Measurements from ENCODE around the gene RPL27. TPM values are rescaled to one million over a fixed set of nuclear protein-coding genes. Genes with fewer than 3 reads are reported as not detected.

RPL27 gene
- total RNA-seq, 1 donor from 2014 or later, result 1,148 TPM

DNA sequence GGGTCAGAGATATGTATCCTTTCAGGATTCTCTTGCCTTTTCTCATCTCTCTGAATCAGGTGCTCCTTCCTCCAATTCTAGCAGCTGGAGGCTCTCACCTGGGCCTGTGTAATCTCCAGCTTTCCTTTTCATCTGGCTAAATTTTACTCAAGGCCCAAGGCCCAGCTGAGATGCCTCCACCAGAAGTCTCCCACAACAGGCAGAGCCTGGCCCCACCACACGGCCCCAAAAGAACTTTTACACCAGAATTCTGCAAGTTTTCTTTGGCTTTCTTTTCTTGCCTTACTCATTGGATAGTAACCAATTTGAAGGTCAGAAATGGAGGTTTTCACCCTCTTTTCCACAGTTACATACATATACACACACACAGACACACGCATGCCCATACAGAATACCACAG is 41.4 kb downstream of the RPL27 start:
- Mint-ChIP-seq H3K4me3 (no peak overlapping the region), H3K27me3 (no peaks in the 10 kb centered on the region), H3K36me3 (no peaks in the 10 kb centered on the region), H3K4me1 (ENCODE audit: unreplicated experiment) (peaks cover 16% of the 10 kb centered on the region), H3K9me3 (no peaks in the 10 kb centered on the region), H3K27ac (no peak overlapping the region)
- no peak for TF ChIP-seq CTCF (conservative IDR thresholded peaks at IDR 0.05)
- no peak for DNase-seq (ENCODE audit: extremely low spot score, unreplicated experiment)

- Mint-ChIP-seq H3K4me1 (ENCODE audit: unreplicated experiment) (peaks cover 9% of the 10 kb centered on the region), H3K27ac (no peak overlapping the region), H3K4me3 (no peak overlapping the region), H3K36me3 (no peaks in the 10 kb centered on the region), H3K9me3 (no peaks in the 10 kb centered on the region), H3K27me3 (no peaks in the 10 kb centered on the region)
- TF ChIP-seq CTCF (conservative IDR thresholded peaks at IDR 0.05), result no peak
- no peak for DNase-seq (ENCODE audit: extremely low spot score, unreplicated experiment)
These were observed 42.4 kb downstream of the RPL27 start for GRCh38 chr17:43040655-43041054.

GRCh38 chr17:43042025-43042628 is 43.9 kb downstream of the RPL27 start:
- H3K27ac Mint-ChIP-seq, result no peak overlapping the region
- no peak for TF ChIP-seq CTCF (conservative IDR thresholded peaks at IDR 0.05)

GRCh38 chr17:43043307-43043706 is 45.1 kb downstream of the RPL27 start:
- Mint-ChIP-seq H3K36me3 (peaks cover 4% of the 10 kb centered on the region), H3K4me3 (no peak overlapping the region), H3K9me3 (no peaks in the 10 kb centered on the region), H3K4me1 (ENCODE audit: unreplicated experiment) (peaks cover 4% of the 10 kb centered on the region), H3K27me3 (no peaks in the 10 kb centered on the region), H3K27ac (no peak overlapping the region)
- no peak for DNase-seq (ENCODE audit: extremely low spot score, unreplicated experiment)
- TF ChIP-seq CTCF (conservative IDR thresholded peaks at IDR 0.05), result no peak

More at GRCh38 chr17:43042025-43042628, 43.9 kb downstream of the RPL27 start:
- no peak overlapping the region for H3K4me3 Mint-ChIP-seq
- H3K4me1 Mint-ChIP-seq (ENCODE audit: unreplicated experiment), result peaks cover 4% of the 10 kb centered on the region
- no peaks in the 10 kb centered on the region for H3K9me3 Mint-ChIP-seq
- H3K27me3 Mint-ChIP-seq, result no peaks in the 10 kb centered on the region
- H3K36me3 Mint-ChIP-seq, result no peaks in the 10 kb centered on the region
- DNase-seq (ENCODE audit: extremely low spot score, unreplicated experiment), result no peak

- Mint-ChIP-seq H3K9me3 (no peaks in the 10 kb centered on the region), H3K36me3 (peaks cover 4% of the 10 kb centered on the region), H3K4me1 (ENCODE audit: unreplicated experiment) (peaks cover 4% of the 10 kb centered on the region), H3K27ac (no peak overlapping the region), H3K4me3 (no peak overlapping the region), H3K27me3 (no peaks in the 10 kb centered on the region)
- TF ChIP-seq CTCF (conservative IDR thresholded peaks at IDR 0.05), result no peak
- no peak for DNase-seq (ENCODE audit: extremely low spot score, unreplicated experiment)
These were observed 45.8 kb downstream of the RPL27 start for GRCh38 chr17:43044024-43044423.

DNA sequence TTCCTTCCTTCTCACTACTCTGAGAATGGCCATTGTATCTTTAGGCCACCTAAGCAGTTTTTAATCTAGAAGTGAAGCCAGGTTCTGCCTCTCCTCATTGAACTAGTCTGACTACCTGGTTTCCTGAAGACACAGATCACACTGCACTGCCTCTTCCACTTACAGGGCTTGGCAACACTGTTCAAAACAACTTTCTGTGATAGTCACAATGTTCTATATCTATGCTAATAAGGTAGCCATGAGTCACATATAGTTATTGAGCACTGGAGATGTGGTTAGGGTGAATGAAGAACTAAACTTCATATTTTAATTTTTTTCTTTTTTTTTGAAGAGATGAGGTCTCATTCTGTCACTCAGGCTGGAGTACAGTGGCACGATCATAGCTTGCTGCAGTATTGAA is 53.8 kb downstream of the RPL27 start:
- no peak for DNase-seq (ENCODE audit: extremely low spot score, unreplicated experiment)
- Mint-ChIP-seq H3K27me3 (no peaks in the 10 kb centered on the region), H3K4me3 (no peak overlapping the region), H3K27ac (no peak overlapping the region), H3K9me3 (no peaks in the 10 kb centered on the region), H3K36me3 (peaks cover 8% of the 10 kb centered on the region), H3K4me1 (ENCODE audit: unreplicated experiment) (no peaks in the 10 kb centered on the region)
- no peak for TF ChIP-seq CTCF (conservative IDR thresholded peaks at IDR 0.05)

Data from type B pancreatic cell (in vitro differentiated cells).